Rectal smooth muscle tissue (tissue), 1 donor: ENCODE results near the gene OR56A1.
"Not testable (repeated sequence)": the region's sequence is repeated elsewhere in the genome, so short reads cannot be mapped to it uniquely, and the experiment has no call there.

Experiments
- H3K27ac ChIP-seq: one replicate; pipeline ENCODE4 v1.7.0; 2013; ENCODE audit warnings: low read depth, low read length, inconsistent platforms
- H3K27me3 ChIP-seq: one replicate; pipeline ENCODE4 v1.7.0; 2013; ENCODE audit warnings: low read length; ENCODE audit not compliant: control insufficient read depth, insufficient read depth
- H3K36me3 ChIP-seq: one replicate; pipeline ENCODE4 v1.7.0; 2013; ENCODE audit warnings: low read length; ENCODE audit not compliant: control insufficient read depth, insufficient read depth
- H3K4me1 ChIP-seq: one replicate; pipeline ENCODE4 v1.7.0; 2013; ENCODE audit warnings: low read length; ENCODE audit not compliant: control insufficient read depth, insufficient read depth
- H3K4me3 ChIP-seq: one replicate; pipeline ENCODE4 v1.7.0; 2013; ENCODE audit warnings: low read length
- H3K9ac ChIP-seq: one replicate; pipeline ENCODE4 v1.7.0; 2013; ENCODE audit warnings: low read length

The OR56A1 gene

GRCh38 chr11:6030708-6031405, at the start of gene OR56A1:
Gene OR56A1 (minus strand): TSS chr11:6030758. CDS start chr11:6027692, 3,066 bp downstream.
- Histone ChIP-seq H3K36me3 (no peaks in the 10 kb centered on the region), H3K9ac (no peak within 1 kb of the TSS), H3K27me3 (no peaks in the 10 kb centered on the region), H3K4me3 (no peak within 1 kb of the TSS), H3K4me1 (no peaks in the 10 kb centered on the region), H3K27ac (no peak within 1 kb of the TSS)

- H3K9ac ChIP-seq: no peak overlapping the region
- no peak overlapping the region for H3K4me3 ChIP-seq
- H3K27ac ChIP-seq: no peak overlapping the region
- no peaks in the 10 kb centered on the region for H3K27me3 ChIP-seq
- H3K36me3 ChIP-seq: no peaks in the 10 kb centered on the region
- no peaks in the 10 kb centered on the region for H3K4me1 ChIP-seq
Observed at GRCh38 chr11:6079463-6079862, 48.9 kb upstream of the OR56A1 start.

DNA sequence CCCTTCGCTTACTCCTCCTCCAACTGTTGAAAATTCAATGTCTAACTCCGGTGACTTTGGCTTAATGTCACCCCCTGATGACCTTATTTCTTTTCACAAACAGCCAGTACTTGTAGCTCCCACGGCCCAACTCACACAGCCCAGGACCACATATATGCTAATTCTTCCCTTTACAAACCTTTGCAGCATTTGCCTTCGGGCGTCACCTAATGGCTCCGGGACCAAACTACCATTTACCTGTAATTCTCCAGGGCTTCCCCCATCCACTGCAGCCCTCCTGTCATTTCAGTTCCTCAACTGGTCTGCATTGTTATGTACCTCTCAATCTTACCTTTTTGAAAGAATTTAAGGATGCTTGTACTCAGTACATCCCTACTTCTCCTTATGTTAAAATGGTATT, 47.2 kb upstream of the OR56A1 start:
- Histone ChIP-seq H3K9ac (no peak overlapping the region), H3K27ac (no peak overlapping the region), H3K4me3 (no peak overlapping the region), H3K4me1 (no peaks in the 10 kb centered on the region), H3K36me3 (no peaks in the 10 kb centered on the region), H3K27me3 (no peaks in the 10 kb centered on the region)

GRCh38 chr11:6076443-6076842, 45.9 kb upstream of the OR56A1 start:
- not testable (repeated sequence) for H3K27ac ChIP-seq, H3K9ac ChIP-seq, H3K36me3 ChIP-seq, H3K27me3 ChIP-seq, H3K4me1 ChIP-seq, H3K4me3 ChIP-seq

GRCh38 chr11:6067502-6067901, 36.9 kb upstream of the OR56A1 start:
- H3K4me1 ChIP-seq: no peaks in the 10 kb centered on the region
- no peaks in the 10 kb centered on the region for H3K27me3 ChIP-seq
- no peak overlapping the region for H3K9ac ChIP-seq
- no peaks in the 10 kb centered on the region for H3K36me3 ChIP-seq
- no peak overlapping the region for H3K4me3 ChIP-seq
- no peak overlapping the region for H3K27ac ChIP-seq

DNA sequence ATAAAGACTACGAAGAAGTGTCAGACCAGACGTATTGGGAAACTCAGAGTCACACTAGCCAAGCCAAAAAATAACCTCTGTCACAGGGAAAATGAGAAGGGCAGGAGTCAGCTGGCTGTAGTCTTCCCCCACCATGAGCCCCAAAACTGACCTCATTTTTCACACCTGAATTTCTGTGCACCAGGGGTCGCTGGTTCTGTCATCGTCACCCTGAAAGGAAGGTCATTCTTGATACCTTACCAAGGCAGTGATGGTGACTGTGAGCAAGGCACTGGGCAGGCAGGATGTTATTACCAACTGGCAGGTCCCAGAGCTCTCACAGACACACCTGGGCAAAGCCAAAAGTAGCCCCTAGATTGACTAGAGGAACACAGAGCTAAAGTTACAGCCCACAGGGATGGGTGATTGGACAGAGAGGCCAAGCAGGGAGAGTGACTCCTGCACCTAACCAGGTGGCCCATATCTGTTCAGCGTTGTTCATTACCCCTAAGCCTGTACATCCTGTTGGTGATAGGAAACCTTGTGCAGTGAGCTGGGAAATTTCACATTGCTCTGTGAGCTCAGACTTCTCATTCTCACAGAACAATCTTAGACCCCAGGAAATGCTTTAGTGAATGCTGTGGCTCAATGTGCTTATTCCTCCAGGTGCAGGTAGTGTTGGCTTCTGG, 32.3 kb upstream of the OR56A1 start:
- Histone ChIP-seq H3K27me3 (no peaks in the 10 kb centered on the region), H3K4me1 (no peaks in the 10 kb centered on the region), H3K27ac (no peak overlapping the region), H3K4me3 (no peak overlapping the region), H3K36me3 (no peaks in the 10 kb centered on the region), H3K9ac (no peak overlapping the region)

DNA sequence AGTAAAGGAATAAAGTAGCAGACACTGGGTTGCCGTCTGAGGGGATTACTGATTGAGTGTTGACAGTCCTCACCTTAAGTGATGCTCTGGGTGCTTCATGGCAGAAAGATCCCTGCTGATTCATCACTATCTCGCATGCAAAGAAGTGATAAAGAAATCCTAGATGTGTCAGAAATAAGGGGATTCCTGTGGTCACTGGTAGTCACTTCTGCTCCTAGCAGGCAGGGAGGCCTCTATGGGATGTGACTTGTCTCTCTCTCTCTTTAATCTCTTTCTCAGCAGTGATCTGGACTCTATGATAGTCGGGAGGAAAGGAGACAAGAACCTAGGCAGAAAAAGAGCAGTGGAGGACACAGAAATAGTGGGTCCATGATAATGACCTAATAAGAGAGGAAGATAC, 30.9 kb upstream of the OR56A1 start:
- Histone ChIP-seq H3K36me3 (no peaks in the 10 kb centered on the region), H3K4me3 (no peak overlapping the region), H3K9ac (no peak overlapping the region), H3K27me3 (no peaks in the 10 kb centered on the region), H3K27ac (no peak overlapping the region), H3K4me1 (no peaks in the 10 kb centered on the region)

- no peak overlapping the region for H3K9ac ChIP-seq
- no peaks in the 10 kb centered on the region for H3K27me3 ChIP-seq
- H3K4me3 ChIP-seq: no peak overlapping the region
- H3K4me1 ChIP-seq: no peaks in the 10 kb centered on the region
- no peak overlapping the region for H3K27ac ChIP-seq
- H3K36me3 ChIP-seq: no peaks in the 10 kb centered on the region
Observed at GRCh38 chr11:6057452-6057851, 26.9 kb upstream of the OR56A1 start.

- H3K27me3 ChIP-seq: no peaks in the 10 kb centered on the region
- H3K4me3 ChIP-seq: no peak overlapping the region
- no peak overlapping the region for H3K27ac ChIP-seq
- no peak overlapping the region for H3K9ac ChIP-seq
- H3K4me1 ChIP-seq: no peaks in the 10 kb centered on the region
- H3K36me3 ChIP-seq: no peaks in the 10 kb centered on the region
Observed at GRCh38 chr11:6055569-6055968, 25.0 kb upstream of the OR56A1 start.

DNA sequence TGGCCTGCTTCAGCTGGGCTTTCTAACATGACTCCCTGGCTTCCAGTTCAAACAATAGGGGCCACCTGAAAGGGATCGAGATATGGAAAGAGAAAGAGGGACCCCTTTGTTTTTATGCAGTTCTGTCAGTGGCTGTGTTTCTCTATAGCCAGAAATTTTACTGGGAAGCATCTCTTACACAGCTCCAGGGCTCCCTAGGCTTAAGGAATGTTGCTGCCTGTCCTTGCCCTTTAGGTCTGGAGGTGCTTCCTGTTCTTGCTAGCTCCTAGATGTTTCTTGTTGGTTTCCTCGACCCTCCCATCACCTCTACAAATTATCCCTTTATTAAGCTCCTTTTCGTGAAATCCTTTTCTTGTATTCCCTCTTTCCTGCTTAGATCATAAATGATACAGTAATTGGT, 21.8 kb upstream of the OR56A1 start:
- Histone ChIP-seq H3K27ac (no peak overlapping the region), H3K4me1 (no peaks in the 10 kb centered on the region), H3K36me3 (no peaks in the 10 kb centered on the region), H3K27me3 (no peaks in the 10 kb centered on the region), H3K9ac (no peak overlapping the region), H3K4me3 (no peak overlapping the region)

- no peaks in the 10 kb centered on the region for H3K27me3 ChIP-seq
- no peak overlapping the region for H3K4me3 ChIP-seq
- no peak overlapping the region for H3K9ac ChIP-seq
- no peaks in the 10 kb centered on the region for H3K4me1 ChIP-seq
- H3K27ac ChIP-seq: no peak overlapping the region
- no peaks in the 10 kb centered on the region for H3K36me3 ChIP-seq
Observed at GRCh38 chr11:6040874-6041273, 10.3 kb upstream of the OR56A1 start.

DNA sequence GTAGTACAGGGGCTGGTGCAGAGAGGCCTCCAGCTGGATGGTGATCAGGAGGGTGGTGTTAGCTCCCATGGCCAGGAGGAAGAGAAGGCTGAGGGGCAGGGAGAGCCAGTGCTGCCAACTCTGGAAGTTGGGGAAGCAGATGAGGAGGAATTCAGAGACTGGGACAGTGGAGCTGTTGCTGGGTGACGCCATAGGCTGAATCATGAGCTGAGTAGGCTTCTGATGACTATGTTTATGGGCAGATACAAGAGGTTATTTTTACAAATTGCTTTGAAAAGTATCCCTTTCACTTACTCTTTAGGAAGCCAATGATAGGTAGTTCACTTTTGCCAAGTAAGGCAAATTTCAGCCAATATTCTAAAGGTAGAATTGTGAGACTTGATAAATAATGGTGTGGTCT, 3.1 kb downstream of the OR56A1 start:
- Histone ChIP-seq H3K4me1 (no peaks in the 10 kb centered on the region), H3K27me3 (no peaks in the 10 kb centered on the region), H3K27ac (no peak overlapping the region), H3K4me3 (no peak overlapping the region), H3K36me3 (no peaks in the 10 kb centered on the region), H3K9ac (no peak overlapping the region)

- H3K4me1 ChIP-seq: no peaks in the 10 kb centered on the region
- no peak overlapping the region for H3K9ac ChIP-seq
- no peak overlapping the region for H3K27ac ChIP-seq
- no peaks in the 10 kb centered on the region for H3K27me3 ChIP-seq
- H3K36me3 ChIP-seq: no peaks in the 10 kb centered on the region
- H3K4me3 ChIP-seq: no peak overlapping the region
Observed at GRCh38 chr11:6025056-6025455, 5.5 kb downstream of the OR56A1 start.
